T-helper 1 cell treated with Interleukin-12 subunit alpha and Interleukin-12 subunit beta and Interleukin-4 antibody, amounts not matched to agents 30 ng/mL and 1 ng/mL, for 36 hours (primary cell): ENCODE data around the gene SCUBE2. TPM values are rescaled to one million over a fixed set of nuclear protein-coding genes. Genes with fewer than 3 reads are reported as not detected.
"Not testable (repeated sequence)": the region's sequence is repeated elsewhere in the genome, so short reads cannot be mapped to it uniquely, and the experiment has no call there.

Experiments
- intact Hi-C: fragments of 100-400 bp; cut with micrococcal nuclease; formaldehyde crosslinking; loops from one replicate; pipeline ENCODE4 v1.15.1; 2024
- total RNA-seq: library from RNA; stranded (reverse); gene quantifications from 2 replicates; pipeline ENCODE4 v1.2.3, GENCODE V29; 2022

SCUBE2 gene
- total RNA-seq, 1 donor from 2014 or later, result not detected

DNA sequence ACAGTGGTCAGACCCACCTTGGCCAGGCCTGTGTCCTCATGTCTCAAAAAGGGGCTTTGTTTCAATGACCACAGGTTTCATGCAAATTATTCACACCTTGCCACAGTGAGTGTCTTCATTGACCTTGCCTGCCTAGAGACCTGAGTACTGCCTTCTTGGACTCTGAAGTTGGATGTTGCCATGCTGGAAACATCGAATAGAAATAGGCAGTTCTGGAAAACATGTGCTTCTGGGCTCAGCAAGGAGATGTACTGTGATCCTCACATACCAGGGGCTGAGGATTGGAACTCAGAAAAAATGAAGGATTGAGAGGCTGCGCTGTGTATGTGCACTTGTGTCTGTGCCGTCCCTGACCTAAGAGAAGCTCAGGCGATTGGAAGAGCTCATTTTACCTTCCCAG, 78.0 kb downstream of the SCUBE2 start:
- intact Hi-C loops, result no loop called here

DNA sequence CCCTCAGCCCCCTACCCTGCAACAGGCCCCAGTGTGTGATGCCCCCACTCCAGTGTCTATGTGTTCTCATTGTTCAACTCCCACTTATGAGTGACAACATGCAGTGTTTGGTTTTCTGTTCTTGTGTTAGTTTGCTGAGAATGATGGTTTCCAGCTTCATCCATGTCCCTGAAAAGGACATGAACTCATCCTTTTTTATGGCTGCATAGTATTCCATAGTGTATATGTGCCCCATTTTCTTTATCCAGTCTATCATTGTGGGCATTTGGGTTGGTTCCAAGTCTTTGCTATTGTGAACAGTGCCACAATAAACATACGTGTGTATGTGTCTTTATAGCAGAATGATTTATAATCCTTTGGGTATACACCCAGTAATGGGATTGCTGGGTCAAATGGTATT, 81.9 kb downstream of the SCUBE2 start:
- intact Hi-C loops, result not testable (repeated sequence)

DNA sequence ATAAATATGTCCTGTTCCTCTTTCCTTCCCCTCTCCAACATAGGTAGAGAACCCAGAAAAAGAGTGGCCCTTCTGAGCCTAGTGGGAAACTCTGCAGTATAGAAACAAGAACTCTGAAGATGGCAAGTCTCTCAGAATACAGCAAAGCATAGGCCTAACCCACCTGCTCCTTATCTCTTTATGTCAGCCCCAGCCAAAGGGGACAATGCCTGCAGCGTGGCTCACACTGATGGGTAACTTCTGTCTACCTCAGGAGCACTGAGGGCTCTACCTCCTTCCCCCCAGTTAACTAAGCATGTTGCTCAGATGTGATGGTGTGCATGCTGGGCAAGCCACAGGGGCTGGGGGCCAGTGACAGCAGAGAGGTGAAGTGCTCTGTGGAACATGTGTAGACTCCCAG, 82.7 kb downstream of the SCUBE2 start:
- intact Hi-C loops, result no loop called here

DNA sequence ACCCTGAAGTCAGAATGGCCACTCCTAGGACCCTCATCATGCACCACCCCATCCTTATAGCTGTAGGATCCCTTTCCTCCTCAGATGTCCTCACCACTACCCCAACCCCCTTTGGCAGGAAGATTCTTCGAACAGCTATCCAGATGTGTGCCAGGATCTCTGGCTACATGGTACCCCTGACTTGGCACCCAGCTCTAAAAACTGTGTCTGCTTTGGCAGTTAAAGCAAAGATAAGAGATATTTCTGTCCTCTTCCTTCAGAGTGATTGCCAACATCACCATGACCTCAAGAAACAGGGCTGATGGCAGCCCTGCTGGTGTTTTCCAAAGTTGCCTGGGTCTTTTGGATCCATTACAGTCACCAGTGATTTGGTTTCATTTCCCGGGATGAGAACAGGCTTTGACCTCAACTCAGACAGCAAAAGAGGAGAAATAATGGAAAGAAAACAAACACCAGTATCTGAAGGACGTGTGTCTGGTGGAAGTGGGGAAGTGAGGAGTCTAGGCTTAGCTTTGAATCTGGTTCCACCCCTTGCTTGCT, 83.3 kb downstream of the SCUBE2 start:
- intact Hi-C loops, result no loop called here

DNA sequence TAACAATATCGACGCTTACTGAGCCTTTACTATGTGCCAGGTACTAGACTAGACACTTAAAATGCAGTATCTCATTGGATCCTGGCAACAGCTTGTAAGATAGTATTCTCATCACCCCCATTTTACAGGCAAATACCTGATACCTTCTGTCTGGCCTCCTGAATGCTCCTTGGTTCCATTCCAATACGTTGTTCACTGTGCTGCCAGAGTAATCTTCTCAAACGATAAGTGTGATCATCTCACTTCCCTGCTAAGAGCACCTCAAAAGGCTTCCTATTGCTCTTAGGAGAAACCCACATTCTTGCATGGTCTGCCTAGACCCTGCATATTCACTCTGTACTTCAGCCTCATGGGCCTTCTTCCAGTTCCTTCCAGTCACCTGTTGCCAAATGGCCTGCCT, 86.3 kb downstream of the SCUBE2 start:
- intact Hi-C loops, result loop anchor here (1.0 kb wide), 1 partner anchor 309 kb away; the partner anchor contains the start of gene TMEM41B

DNA sequence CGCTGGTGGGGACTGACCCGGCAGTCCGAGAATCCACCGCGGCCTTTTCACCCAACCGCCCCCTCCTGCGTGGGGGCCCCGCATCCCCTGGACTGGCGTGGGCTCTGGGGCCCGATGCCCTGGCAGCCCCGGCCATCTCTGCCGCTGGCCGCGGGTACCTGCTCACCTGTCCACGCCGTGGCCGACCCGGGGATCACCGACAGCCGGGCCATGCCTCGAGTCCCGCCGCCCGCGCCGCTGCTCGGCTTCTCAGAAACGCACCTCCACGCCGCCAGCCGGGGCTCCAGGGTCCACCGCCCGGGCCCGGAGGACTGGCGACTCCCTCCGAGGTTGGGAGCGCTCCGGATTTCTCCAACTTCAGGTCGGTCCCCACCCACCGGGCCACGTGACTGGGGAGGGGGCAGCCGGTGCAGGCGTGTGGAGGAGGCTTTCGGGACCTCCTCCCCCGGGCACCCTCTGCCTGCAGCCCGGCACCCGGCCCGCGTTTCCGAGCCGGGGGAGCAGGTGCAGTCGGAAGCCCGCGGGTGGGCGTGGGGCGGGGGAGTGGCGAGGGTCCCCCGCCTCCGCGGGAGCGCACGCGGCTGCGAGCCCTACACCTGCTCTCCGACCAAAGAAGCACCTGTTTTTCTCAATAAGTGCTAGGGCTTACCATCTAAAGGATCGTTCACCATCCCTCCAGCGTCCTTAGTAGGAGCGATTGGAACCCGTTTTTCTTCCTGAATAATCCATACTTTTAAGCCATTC, 87.0 kb downstream of the SCUBE2 start:
- intact Hi-C loops, result loop anchor here (1.0 to 5.0 kb wide), 4 partner anchors 258 to 608 kb away; no protein-coding TSS in a partner anchor

DNA sequence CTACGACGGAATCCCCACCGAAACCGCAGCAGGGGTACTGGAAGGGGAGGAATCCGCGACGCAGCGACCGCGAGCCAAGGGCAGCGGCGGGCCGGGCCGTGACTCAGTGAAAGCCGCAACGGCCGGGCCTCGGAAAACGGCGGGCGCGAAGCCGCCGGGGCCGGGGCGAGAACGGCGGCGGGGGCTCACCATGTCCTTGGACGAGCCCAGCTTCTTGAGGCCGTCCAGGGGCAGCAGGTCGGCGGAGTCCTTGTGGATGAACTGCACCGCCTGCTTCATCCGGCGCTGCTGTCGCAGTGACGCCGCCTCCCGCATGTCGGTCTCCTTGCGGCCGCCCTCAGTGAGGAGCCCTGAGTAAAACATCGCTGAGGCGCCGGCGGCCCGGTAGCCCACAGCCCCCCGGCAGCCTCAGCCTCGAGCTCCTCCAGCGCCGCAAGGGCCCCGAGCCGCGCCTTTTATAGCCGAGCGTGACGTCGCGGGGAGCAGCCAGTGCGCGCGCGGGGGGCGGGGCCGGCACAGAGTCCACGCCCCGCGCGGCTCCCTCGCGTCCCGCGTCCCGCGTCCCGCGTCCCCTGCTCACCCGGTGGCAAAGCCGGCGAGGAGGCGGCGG, 87.7 kb downstream of the SCUBE2 start, which contains the start of gene NRIP3:
Gene NRIP3, minus strand, starts transcription at position 429 of the 610 bp plus-strand sequence. Its CDS starts 66 bp downstream, at position 363.
- intact Hi-C loops, result loop anchor here (1.0 to 5.0 kb wide), 7 partner anchors 92 to 609 kb away; partner anchors contain the start of genes AKIP1, IPO7, RPL27A and TRIM66

DNA sequence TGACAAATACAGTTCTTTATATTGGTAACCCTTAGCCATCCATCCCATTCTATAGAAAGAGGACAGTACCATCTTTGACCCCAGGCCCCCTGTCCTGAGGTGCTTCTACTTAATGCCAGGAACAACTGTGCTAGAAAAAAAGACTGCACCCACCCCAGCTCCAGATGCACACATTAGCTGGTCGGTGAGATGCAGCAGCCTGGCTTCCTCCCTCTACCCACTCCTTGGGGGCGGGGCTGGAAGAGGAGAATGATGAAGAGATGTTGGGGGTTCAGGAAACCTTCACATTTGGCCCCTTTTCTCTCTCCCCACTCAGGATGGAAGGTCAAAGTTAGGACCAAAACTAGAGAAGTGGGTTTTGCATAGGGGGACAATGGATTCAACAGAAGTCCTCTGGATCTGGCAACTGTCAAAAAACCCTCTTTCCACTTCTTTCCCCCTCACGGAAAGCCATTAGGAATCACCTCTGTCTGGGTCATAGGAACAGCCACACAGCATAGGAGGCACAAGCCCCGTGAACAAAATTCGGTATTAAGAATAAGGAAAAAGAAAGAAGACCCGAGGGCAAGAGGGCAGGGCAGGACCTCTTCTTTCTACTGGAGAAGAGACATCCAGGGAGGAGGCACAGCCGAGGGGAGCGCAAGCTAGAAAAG, 88.4 kb downstream of the SCUBE2 start:
- intact Hi-C loops, result loop anchor here (1.0 to 5.0 kb wide), 7 partner anchors 92 to 609 kb away; partner anchors contain the start of genes AKIP1, IPO7, RPL27A and TRIM66

DNA sequence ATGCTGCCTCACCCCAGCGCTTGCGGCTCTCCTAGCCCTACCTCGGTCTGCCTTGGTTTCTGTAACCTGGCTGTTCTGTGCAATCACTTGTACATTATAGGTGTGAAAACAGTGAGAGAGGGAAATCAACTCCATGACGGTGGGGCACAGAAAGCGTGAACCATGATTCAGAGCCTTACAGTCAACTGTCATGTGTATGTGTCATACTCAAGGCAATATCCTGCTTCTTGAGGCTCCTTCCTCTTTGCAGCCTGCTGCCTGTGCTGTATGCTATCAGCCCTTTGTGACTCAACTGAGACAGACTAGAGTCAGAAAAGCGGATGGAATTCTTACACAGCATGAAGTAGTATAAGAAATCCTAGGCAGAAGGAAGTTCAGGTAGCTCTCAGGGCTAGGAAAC, 89.7 kb downstream of the SCUBE2 start:
- intact Hi-C loops, result loop anchor here (1.0 to 5.0 kb wide), 8 partner anchors 14 to 611 kb away; partner anchors contain the start of genes RPL27A, TMEM9B and TRIM66

DNA sequence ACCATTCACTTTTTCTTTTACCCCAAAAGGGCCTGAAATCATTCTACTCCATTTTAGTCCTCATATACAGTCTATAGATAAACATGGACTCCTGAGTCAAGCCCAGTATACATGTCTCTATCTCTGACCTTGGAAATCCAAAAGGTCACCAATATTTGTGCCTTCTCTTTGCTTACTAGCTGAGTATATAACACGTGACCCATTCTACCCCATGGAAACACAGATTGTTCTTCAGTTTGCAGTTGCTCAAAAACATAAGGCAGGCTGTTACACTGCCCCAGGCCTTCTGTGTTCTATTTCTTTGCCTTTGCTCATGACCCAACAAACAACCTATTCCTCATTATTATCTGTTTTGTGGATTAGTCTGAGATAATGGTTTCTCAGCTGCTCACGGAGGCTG, 93.4 kb downstream of the SCUBE2 start:
- intact Hi-C loops, result no loop called here

DNA sequence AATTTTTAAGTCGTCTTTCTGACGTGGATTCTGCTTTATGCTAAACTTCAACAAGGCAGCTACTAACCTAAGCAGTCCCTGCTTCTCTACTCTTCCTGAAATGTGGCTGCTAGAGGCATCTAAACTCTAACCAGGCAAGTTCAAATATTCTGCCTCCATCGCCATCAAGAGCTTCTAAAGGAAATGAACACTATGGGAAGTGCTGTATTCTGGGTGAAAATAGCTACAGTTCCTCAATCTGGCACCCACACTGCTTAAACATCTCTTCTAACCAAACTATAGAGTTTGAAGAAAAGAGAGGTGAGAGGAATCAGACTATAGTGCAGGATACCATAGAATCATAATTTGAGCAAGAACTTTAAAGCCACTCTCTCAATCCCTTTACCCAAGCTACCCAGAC, 93.9 kb downstream of the SCUBE2 start:
- intact Hi-C loops, result no loop called here

DNA sequence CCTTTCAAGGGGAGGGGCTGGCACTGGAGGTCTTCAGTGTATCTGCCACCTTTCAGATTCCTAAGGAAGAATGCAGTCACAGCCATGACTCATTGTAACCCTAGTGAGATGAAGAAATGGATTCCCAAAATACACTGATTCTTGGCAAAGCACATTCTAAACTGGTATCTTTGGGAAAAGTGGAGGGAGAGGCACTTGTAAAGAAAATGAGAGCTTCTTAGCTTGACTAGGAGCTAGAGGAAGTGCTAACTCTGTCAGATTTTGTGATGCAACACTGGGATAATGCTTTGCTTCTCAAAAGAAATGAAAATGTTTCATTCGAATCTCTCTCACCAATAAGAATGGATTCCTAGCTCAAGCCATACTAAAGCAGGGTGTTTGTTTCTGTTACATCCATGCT, 101.9 kb downstream of the SCUBE2 start:
- intact Hi-C loops, result no loop called here

DNA sequence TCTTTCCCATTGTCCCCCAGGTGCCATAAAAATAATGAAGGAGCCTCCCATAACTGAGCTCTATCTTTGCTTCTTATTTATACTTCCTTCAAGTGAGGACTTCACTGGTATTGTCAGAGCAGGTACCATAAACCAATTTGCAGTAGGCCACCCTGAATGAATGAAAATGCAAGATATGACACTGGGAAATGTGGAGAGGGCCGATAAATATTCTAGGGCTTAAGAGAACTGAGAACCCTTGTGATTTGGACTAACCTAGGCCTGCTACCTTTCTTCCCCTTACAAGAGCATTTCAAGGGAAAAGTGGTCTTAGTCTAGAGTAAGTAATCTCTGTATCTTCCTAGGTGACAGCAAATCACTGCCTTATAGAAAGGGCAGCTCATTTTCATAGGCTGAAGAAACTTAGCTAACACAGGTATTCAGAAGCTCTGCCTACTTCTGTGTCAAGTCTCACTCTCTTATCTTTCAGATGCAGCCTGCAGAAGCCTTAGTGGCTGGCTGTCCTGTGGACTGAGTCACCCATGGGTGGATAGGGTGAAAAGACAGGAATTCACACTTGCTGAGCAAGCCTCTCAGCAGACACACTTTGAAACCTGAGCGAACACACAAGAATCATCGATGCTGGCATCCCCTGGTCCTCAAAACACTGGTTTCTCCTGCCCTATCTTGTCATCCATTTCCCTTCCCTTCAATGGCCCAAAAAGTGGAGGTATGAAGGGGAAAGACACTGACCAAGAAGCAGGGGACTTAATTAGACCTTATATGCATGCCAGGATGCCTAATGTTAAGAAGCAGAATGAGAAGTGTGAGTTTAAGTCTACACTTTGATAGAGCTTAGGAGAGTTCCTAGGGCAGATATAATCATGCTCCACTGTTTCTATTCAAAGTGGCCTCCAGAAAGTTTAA, 102.8 kb downstream of the SCUBE2 start:
- intact Hi-C loops, result no loop called here

DNA sequence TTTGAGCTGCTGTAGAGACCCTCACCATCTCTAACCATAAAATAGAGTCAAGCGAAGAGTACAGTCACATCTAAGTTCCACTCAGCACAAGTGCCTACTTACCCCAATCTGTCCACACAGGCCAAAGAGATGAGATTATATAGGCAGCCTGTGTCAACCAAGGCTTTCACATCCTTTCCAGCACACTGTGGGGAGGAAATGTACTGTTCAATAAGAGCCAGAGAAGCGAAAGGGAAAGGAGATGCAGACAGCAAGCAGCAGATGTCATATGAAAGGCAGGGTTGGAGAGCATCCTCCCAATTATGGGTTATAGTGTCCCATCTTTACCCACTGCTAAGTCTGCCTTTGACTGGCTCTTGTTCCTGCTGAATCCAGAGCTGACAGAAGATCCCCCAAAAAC, 104.0 kb downstream of the SCUBE2 start:
- intact Hi-C loops, result no loop called here

DNA sequence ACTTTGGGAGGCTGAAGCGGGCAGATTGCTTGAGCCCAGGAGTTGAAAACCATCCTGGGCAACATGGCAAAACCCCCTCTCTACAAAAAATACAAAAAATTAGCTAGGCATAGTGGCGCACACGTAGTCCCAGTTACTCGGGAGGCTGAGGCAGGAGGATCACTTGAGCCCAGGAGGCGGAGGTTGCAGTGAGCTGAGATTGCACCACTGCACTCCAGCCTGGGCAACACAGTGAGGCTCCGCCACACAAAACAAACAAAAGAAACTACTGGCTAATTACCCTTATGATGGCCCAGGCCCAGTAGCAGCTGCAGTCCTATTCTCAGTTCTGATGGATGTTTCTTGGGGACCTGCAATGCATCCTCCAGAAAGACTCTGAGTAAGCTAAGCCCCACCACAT, 104.6 kb downstream of the SCUBE2 start:
- intact Hi-C loops, result not testable (repeated sequence)

DNA sequence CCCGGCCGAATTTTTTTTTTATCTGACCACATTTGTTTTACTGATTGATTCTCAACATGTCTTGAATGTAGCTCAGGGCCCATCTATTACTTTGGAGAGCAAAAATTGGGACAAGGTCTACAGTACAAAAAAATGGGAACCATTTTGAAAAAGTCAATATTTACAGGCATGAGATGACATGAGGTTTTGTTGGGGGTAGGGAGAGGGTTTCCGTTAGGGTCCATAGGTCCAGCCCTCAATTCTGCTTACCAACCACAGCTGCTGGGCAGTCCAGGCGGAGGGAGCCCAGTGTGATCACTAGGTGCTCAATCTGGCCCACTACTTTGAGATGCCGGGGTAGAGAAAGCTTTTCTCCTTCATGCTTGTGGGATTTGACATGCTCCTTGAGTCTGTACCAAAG, 105.9 kb downstream of the SCUBE2 start:
- intact Hi-C loops, result no loop called here

DNA sequence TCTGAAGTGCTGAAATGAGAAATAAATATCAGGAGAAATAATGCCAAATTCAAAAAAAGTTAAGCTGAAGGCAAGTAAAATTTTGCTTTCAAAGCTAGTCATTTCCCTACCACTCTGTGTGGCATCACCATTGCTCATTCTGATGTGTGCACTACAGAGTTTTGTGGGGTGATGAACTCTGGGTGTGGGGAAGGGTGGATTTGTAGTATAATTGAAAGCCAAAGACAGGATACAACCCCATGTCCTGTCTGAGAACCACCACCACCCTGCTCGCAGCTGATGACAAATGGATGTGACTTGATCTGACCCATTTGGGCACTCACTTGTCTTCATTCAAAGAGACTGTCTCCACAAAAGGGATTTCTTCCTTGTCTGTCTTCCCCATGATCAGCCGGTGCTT, 107.8 kb downstream of the SCUBE2 start:
- intact Hi-C loops, result no loop called here

DNA sequence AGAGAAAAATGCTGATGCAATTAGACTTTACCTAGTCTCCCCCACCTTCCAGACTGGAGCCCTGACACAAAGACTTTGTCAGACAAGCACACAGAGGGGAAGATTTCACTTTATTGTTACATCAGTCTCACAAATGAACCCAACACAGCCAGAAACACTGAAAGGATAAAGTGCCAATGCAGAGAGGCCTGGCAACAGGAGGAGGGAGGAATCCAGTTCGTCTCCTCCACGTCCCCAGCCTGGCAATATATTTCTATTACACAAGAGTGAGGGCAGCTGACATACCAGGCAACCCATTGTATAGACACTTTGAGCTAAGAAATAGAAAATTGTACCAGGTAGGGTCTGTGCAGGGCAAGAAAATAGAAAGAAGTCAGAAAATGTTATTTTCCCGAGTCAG, 110.9 kb downstream of the SCUBE2 start:
- intact Hi-C loops, result no loop called here

DNA sequence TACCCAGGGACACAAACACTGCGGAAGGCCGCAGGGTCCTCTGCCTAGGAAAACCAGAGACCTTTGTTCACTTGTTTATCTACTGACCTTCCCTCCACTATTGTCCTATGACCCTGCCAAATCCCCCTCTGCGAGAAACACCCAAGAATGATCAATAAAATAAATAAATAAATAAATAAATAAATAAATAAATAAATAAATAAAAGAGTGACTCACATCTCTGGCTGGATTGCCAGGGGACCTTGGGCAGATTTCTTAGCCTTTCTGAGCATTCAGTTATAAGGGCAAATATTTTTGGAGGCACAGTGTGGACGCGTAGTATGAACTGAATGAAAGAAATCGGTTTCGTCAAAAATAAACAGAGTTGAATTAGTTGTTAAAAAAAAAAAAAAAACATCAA, 112.0 kb downstream of the SCUBE2 start:
- intact Hi-C loops, result not testable (repeated sequence)

DNA sequence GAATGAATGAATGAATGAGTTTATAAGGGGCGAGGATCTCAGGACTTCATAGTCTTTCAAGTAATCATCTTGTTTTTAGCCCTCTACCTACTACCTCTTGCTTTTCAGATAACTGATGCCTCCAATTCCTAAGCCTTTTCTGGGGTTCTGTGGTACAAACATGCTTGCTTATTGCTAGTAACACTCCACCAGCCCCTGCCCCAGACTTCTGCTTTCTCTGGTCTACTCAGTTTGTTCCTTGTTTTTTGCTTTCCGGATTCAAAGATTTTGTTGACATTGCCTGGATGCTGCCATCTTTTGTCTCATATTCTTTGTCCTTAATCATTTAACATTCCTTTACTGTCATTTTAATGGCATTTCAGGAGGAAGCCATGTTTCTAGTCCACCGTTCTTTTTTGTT, 118.3 kb downstream of the SCUBE2 start:
- intact Hi-C loops, result no loop called here

DNA sequence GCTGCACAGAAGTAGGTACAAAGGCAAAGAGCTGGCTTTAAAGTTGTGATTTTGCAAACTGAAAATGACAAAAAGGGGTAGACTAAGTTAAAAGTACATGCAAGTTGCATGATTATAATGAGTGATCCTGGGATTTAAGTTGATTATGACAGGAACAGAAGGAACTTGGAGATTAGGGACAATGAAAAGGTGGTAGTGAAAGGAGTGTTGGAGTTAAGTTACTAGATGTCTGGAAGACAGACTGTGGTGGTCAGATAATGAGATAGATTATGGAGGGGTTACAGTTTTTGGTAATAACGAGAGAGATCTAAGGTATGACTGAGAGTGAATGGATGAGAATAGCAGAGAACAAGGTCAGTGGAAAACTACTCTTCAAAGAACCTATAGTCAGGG, 119.5 kb downstream of the SCUBE2 start:
- intact Hi-C loops, result no loop called here
